Thyroid gland (tissue), 4 donors: Measurements from ENCODE around the gene PDCD10. TPM values are rescaled to one million over a fixed set of nuclear protein-coding genes. Genes with fewer than 3 reads are reported as not detected.

Experiments used
- DNase-seq, 2 donors: peaks; one replicate each; pipeline ENCODE4 v3.0.0-alpha.2; 2019
- H3K27ac ChIP-seq, 3 donors: fragments of 200-600 bp; sonication (generic); 1 replicate in 2 of 3; 2 replicates in 1 of 3; pipeline ENCODE4 v1.5.1; 2016 to 2019; ENCODE audit warnings: mild to moderate bottlenecking in 1 of 3, moderate library complexity in 1 of 3
- H3K27me3 ChIP-seq: fragments of 200-600 bp; sonication (generic); one replicate; pipeline ENCODE4 v1.5.1; 2019
- H3K36me3 ChIP-seq, 2 donors: fragments of 200-600 bp; sonication (generic); one replicate each; pipeline ENCODE4 v1.5.1; 2016 to 2019
- H3K4me1 ChIP-seq, 2 donors: fragments of 200-600 bp; sonication (generic); one replicate each; pipeline ENCODE4 v1.5.1; 2017 to 2019
- H3K4me3 ChIP-seq, 3 donors: fragments of 200-600 bp; sonication (generic); replicated peaks in 1 of 3; 1 replicate in 2 of 3; 2 replicates in 1 of 3; pipeline ENCODE4 v1.5.1; 2016; ENCODE audit warnings: mild to moderate bottlenecking in 1 of 3
- H3K9me3 ChIP-seq: fragments of 200-600 bp; sonication (generic); one replicate; pipeline ENCODE4 v1.5.1; 2017
- CTCF ChIP-seq, 6 experiments: fragments of 200-600 bp in 3 of 6; fragments of 450-650 bp in 3 of 6; sonication (generic) in 3 of 6; IDR thresholded peaks; one replicate each; pipeline ENCODE4 v1.5.1; 2016 to 2019; ENCODE audit warnings: antibody characterized with exemption in 6 of 6, mild to moderate bottlenecking in 2 of 6, inconsistent platforms in 1 of 6, moderate library complexity in 1 of 6
- POLR2A ChIP-seq, 2 donors: fragments of 450-650 bp; IDR thresholded peaks; one replicate each; pipeline ENCODE4 v1.6.1; 2017; ENCODE audit warnings: antibody characterized with exemption in 2 of 2, mild to moderate bottlenecking in 2 of 2, moderate library complexity in 1 of 2
- WGBS, 2 donors: methylation state at CpG; one replicate each; pipeline ENCODE4 v1.1.5; 2017; 5-methylcytosine and 5-hydroxymethylcytosine counted together
- intact Hi-C: fragments of 100-400 bp; cut with DNase I; formaldehyde crosslinking; loops from one replicate; pipeline ENCODE4 v1.15.1; 2023
- total RNA-seq, 4 donors: library from RNA; depleted of rRNA; stranded (reverse); fragments of >200 nt; gene quantifications; one replicate each; pipeline ENCODE4 v1.2.3, GENCODE V29; 2016

The PDCD10 gene
- total RNA-seq, 4 donors from 2014 or later: 56.7 to 80.8 (median 76.9) TPM

DNA sequence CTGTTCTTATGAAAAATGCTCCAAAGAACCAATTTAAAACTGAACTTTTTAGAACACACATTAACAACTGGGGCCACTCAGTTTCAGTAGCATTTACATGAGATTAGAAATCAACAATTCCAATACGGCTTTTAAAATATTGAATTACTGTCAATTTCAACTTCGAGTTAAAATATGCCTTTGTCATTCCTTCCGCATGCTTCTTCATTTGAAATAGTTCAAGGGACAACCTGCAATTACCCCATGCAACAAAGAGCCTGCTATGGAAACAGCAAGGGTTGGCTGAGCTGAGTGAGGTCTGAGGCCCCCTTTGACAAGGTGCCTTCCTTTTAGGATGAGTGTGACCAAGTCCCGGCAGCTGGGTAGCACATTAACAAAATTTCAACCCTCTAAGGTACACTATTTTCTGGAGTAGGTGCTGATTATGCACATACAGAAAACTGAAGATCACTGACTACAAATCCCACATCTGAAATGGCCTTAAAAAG lies 11.6 kb downstream of the PDCD10 start:
- Histone ChIP-seq H3K36me3 (peaks cover 6 to 9% of the 10 kb centered on the region in 2 donors), H3K9me3 (no peaks in the 10 kb centered on the region), H3K4me3 (no peak overlapping the region), H3K4me1 (no peaks in the 10 kb centered on the region), H3K27me3 (no peaks in the 10 kb centered on the region), H3K27ac (no peak overlapping the region)
- TF ChIP-seq POLR2A (IDR thresholded peaks at IDR 0.05) (no peak), CTCF (IDR thresholded peaks at IDR 0.05) (no peak)
- intact Hi-C loops: no loop called here
- 86% methylated on average over 4 of the region's 4 CpGs for WGBS, 2 donors
- DNase-seq: no peak

GRCh38 chr3:167718582-167718981 lies 16.1 kb downstream of the PDCD10 start:
- H3K36me3 ChIP-seq: peaks cover 7 to 9% of the 10 kb centered on the region in 2 donors
- WGBS, 2 donors: 95 to 100% methylated on average over 1 of the region's 1 CpG

DNA sequence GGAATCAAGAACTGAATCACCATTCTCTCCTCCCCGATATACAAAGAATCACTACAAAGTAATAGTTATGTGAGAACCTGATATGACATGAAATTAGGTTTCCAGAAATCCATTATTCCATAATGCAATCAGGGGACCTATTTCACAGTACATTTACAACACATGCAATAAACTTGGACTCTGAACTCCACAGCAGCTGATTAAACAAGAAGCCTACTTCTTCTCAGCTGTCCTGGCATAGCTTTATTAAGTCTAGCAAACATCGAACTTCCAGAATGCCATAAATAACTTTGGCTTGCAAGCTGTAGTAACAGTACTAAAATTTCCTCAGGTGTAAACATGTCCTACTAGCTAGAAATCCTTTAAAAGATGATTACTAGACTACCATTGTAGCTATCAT lies 17.8 kb downstream of the PDCD10 start:
- Histone ChIP-seq H3K27me3 (no peaks in the 10 kb centered on the region), H3K9me3 (no peaks in the 10 kb centered on the region), H3K4me3 (no peak overlapping the region), H3K4me1 (no peaks in the 10 kb centered on the region), H3K36me3 (peaks cover 7 to 9% of the 10 kb centered on the region in 2 donors), H3K27ac (no peak overlapping the region)
- DNase-seq: no peak
- TF ChIP-seq POLR2A (IDR thresholded peaks at IDR 0.05) (no peak), CTCF (IDR thresholded peaks at IDR 0.05) (no peak)
- 80 to 91% methylated on average over 2 of the region's 2 CpGs for WGBS, 2 donors
- intact Hi-C loops: no loop called here

More at GRCh38 chr3:167718582-167718981, 16.1 kb downstream of the PDCD10 start:
- Histone ChIP-seq H3K27ac (no peak overlapping the region), H3K9me3 (no peaks in the 10 kb centered on the region), H3K4me3 (no peak overlapping the region), H3K27me3 (no peaks in the 10 kb centered on the region), H3K4me1 (no peaks in the 10 kb centered on the region)
- intact Hi-C loops: no loop called here
- no peak for TF ChIP-seq CTCF (IDR thresholded peaks at IDR 0.05)
- no peak for TF ChIP-seq POLR2A (IDR thresholded peaks at IDR 0.05)
- no peak for DNase-seq

DNA sequence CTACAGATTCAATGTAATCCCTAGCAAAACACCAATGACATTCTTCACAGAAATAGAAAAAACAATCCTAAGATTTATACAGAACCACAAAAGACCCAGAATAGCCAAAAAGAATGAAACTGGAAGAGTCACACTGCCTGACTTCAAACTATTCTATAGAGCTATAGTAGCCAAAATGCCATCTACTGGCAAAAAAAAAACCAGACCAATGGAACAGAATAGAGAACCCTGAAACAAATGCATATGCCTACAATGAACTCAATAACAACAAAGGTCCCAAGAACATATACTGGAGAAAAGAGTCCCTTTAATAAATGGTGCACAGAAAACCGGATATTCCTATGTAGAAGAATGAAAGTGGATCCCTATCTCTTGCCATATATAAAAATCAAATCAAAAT lies 19.8 kb downstream of the PDCD10 start:
- H3K9me3 ChIP-seq: no peaks in the 10 kb centered on the region
- intact Hi-C loops: no loop called here
- H3K27me3 ChIP-seq: no peaks in the 10 kb centered on the region
- H3K4me3 ChIP-seq: no peak overlapping the region
- no peak overlapping the region for H3K27ac ChIP-seq
- WGBS, 2 donors: 98 to 100% methylated on average over 1 of the region's 1 CpG
- no peak for DNase-seq
- TF ChIP-seq POLR2A (IDR thresholded peaks at IDR 0.05): no peak
- TF ChIP-seq CTCF (IDR thresholded peaks at IDR 0.05): no peak
- peaks cover 7 to 9% of the 10 kb centered on the region in 2 donors for H3K36me3 ChIP-seq
- no peaks in the 10 kb centered on the region for H3K4me1 ChIP-seq

GRCh38 chr3:167712445-167712844 lies 22.2 kb downstream of the PDCD10 start:
- H3K9me3 ChIP-seq: no peaks in the 10 kb centered on the region
- no peak overlapping the region for H3K4me3 ChIP-seq
- no peaks in the 10 kb centered on the region for H3K27me3 ChIP-seq
- no peak for DNase-seq
- 95 to 97% methylated on average over 3 of the region's 3 CpGs for WGBS, 2 donors
- H3K27ac ChIP-seq: no peak overlapping the region
- H3K36me3 ChIP-seq: no peaks in the 10 kb centered on the region
- intact Hi-C loops: no loop called here
- no peak for TF ChIP-seq CTCF (IDR thresholded peaks at IDR 0.05)
- no peak for TF ChIP-seq POLR2A (IDR thresholded peaks at IDR 0.05)
- no peaks in the 10 kb centered on the region for H3K4me1 ChIP-seq
